Panc1 (cell line): ENCODE results near the gene PDHA2. TPM values are rescaled to one million over a fixed set of nuclear protein-coding genes. Genes with fewer than 3 reads are reported as not detected.

Experiments
- ATAC-seq: fragments of 200-7000 bp; cut with Tn5 transposase; 2 replicates; pipeline ENCODE4 v1.9.1; 2020; ENCODE audit warnings: mild to moderate bottlenecking, moderate library complexity
- BruUV-seq: library from RNA; stranded (reverse); fragments of 400-500 nt; replicated peaks from 2 replicates; lab custom pipeline; 2021; lab: Mats Ljungman, UMichigan
- CTCF ChIA-PET: fragments of 300-600 bp; sonication (Branson Sonifier 250); formaldehyde crosslinking; loops from one replicate; lab custom pipeline; 2022; ENCODE audit warnings: antibody characterized with exemption; lab: Charles Lee
- POLR2A ChIA-PET: fragments of 300-600 bp; sonication (Branson Sonifier 250); formaldehyde crosslinking; loops from one replicate; lab custom pipeline; 2022; ENCODE audit warnings: antibody characterized with exemption; lab: Charles Lee
- DNase-seq: peaks from one replicate; pipeline ENCODE4 v3.0.0-alpha.2; 2010; ENCODE audit warnings: low read depth, low spot score
- H3K27ac ChIP-seq: 2 replicates; pipeline ENCODE4 v1.5.1; 2011; ENCODE audit warnings: mild to moderate bottlenecking, low read length, inconsistent platforms
- H3K27me3 ChIP-seq: fragments of 200-500 bp; sonication (Bioruptor generic); 2 replicates; pipeline ENCODE4 v1.6.0; 2014; ENCODE audit warnings: low read length, inconsistent platforms; ENCODE audit not compliant: control insufficient read depth, insufficient read depth
- H3K36me3 ChIP-seq: fragments of 200-500 bp; sonication (Bioruptor generic); 2 replicates; pipeline ENCODE4 v1.5.1; 2014; ENCODE audit warnings: inconsistent platforms, mild to moderate bottlenecking, low read length, moderate library complexity; ENCODE audit not compliant: control insufficient read depth, insufficient read depth
- H3K4me1 ChIP-seq: 2 replicates; pipeline ENCODE4 v1.5.1; 2011; ENCODE audit warnings: inconsistent platforms, mild to moderate bottlenecking, low read length, moderate library complexity; ENCODE audit not compliant: control insufficient read depth, insufficient read depth
- H3K4me3 ChIP-seq, 2 experiments: 2 replicates each; pipeline ENCODE4 v1.5.1; 2011 to 2012; ENCODE audit warnings: low read depth in 2 of 2, low read length in 2 of 2, mild to moderate bottlenecking in 2 of 2, inconsistent platforms in 1 of 2, moderate library complexity in 1 of 2
- H3K9me3 ChIP-seq: fragments of 200-500 bp; sonication (Bioruptor generic); 2 replicates; pipeline ENCODE4 v1.5.1; 2014; ENCODE audit warnings: low read depth, mild to moderate bottlenecking, inconsistent platforms, low read length, moderate library complexity; ENCODE audit not compliant: control insufficient read depth, insufficient read depth
- CTCF ChIP-seq: fragments of 450-650 bp; IDR thresholded peaks from 2 replicates; pipeline ENCODE4 v1.5.1; 2017; ENCODE audit warnings: mild to moderate bottlenecking
- POLR2AphosphoS5 ChIP-seq: IDR thresholded peaks from 2 replicates; pipeline ENCODE4 v1.6.1; 2012; ENCODE audit warnings: mild to moderate bottlenecking, low read depth, low read length, moderate library complexity
- SIN3A ChIP-seq: IDR thresholded peaks from 2 replicates; pipeline ENCODE4 v1.6.1; 2012; ENCODE audit warnings: low read depth, mild to moderate bottlenecking, low read length, moderate library complexity, borderline replicate concordance; ENCODE audit not compliant: insufficient read depth
- TCF7L2 ChIP-seq: IDR thresholded peaks from 2 replicates; pipeline ENCODE4 v1.6.1; 2011; ENCODE audit warnings: mild to moderate bottlenecking, low read depth, low read length, inconsistent platforms
- in situ Hi-C: cut with HindIII; loops from 2 replicates; pipeline ENCODE4 v1.10.0; 2016; ENCODE audit warnings: low sequenced_read_pairs, low pct_unique_long_range_greater_than_20kb
- intact Hi-C: fragments of 100-400 bp; cut with micrococcal nuclease; formaldehyde crosslinking; loops from one replicate; pipeline ENCODE4 v1.10.0; 2022; ENCODE audit not compliant: unreplicated experiment
- total RNA-seq: library from RNA; stranded (reverse); gene quantifications from one replicate; pipeline ENCODE4 v1.2.1, GENCODE V29; 2021; ENCODE audit not compliant: unreplicated experiment
- TF ChIP-seq, protein P1 (sequence below), 2 experiments: IDR thresholded peaks; 2 replicates each; pipeline ENCODE4 v1.6.1; 2011 to 2012; ENCODE audit warnings: low read depth in 2 of 2, control low read depth in 1 of 2, low read length in 1 of 2, mild to moderate bottlenecking in 1 of 2, moderate library complexity in 1 of 2; ENCODE audit not compliant: insufficient read depth in 1 of 2

The PDHA2 gene
- total RNA-seq, 1 experiment from 2014 or later, result not detected

DNA sequence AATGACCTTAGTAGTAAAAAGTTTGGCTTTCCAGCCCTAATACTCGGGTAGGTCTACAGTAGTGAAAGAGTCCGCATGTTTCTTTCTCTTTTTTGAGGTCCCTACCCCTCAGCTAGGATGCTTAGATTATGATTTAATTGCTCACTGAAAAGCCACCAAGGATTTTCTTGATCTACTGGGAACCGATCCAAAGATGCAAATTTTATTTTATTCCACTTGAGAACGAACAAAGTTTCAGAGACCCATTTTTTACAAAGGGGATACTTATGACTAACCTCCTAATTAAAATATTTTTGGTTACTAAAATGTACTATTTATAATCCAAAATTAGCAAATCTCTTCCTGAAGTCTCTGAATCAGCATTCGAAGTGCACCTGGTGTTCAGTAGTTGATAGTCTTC lies 14.3 kb upstream of the PDHA2 start:
- Histone ChIP-seq H3K9me3 (no peaks in the 10 kb centered on the region), H3K4me1 (no peaks in the 10 kb centered on the region), H3K27me3 (no peaks in the 10 kb centered on the region), H3K36me3 (no peaks in the 10 kb centered on the region), H3K27ac (no peak overlapping the region), H3K4me3 (no peak overlapping the region)
- DNase-seq (no peak), ATAC-seq (no peak)
- in situ Hi-C loops (no loop called here), intact Hi-C loops (no loop called here)
- no TSS peak for BruUV-seq
- CTCF ChIA-PET, result no interaction called here
- TF ChIP-seq POLR2AphosphoS5 (no peak), SIN3A (no peak), CTCF (no peak), TCF7L2 (no peak)
- TF ChIP-seq, protein P1, sequence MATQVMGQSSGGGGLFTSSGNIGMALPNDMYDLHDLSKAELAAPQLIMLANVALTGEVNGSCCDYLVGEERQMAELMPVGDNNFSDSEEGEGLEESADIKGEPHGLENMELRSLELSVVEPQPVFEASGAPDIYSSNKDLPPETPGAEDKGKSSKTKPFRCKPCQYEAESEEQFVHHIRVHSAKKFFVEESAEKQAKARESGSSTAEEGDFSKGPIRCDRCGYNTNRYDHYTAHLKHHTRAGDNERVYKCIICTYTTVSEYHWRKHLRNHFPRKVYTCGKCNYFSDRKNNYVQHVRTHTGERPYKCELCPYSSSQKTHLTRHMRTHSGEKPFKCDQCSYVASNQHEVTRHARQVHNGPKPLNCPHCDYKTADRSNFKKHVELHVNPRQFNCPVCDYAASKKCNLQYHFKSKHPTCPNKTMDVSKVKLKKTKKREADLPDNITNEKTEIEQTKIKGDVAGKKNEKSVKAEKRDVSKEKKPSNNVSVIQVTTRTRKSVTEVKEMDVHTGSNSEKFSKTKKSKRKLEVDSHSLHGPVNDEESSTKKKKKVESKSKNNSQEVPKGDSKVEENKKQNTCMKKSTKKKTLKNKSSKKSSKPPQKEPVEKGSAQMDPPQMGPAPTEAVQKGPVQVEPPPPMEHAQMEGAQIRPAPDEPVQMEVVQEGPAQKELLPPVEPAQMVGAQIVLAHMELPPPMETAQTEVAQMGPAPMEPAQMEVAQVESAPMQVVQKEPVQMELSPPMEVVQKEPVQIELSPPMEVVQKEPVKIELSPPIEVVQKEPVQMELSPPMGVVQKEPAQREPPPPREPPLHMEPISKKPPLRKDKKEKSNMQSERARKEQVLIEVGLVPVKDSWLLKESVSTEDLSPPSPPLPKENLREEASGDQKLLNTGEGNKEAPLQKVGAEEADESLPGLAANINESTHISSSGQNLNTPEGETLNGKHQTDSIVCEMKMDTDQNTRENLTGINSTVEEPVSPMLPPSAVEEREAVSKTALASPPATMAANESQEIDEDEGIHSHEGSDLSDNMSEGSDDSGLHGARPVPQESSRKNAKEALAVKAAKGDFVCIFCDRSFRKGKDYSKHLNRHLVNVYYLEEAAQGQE (IDR thresholded peaks at IDR 0.05; ENCODE audit: insufficient read depth in 1 of 2, low read depth in 2 of 2, low read length in 1 of 2), result no peak
- POLR2A ChIA-PET, result no interaction called here

DNA sequence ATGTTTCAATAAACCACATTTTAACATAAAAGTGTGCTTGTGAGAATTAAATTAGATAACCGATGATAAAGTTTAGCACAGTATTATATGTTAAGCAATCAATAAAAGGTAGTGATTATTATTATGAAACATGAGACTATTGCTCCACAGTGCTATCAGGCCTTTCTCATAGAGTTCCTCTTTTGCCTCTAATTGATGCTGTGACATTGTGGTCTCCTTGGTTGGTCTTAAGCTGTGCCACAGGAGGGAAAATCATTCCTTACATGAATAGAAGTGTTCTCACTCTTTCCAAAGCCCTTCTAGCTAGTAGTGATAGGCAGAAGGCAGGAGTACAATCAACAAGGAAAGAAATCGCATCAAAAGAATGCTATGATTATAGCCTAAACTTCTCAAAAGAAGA lies 9.2 kb upstream of the PDHA2 start:
- POLR2A ChIA-PET, result no interaction called here
- no peaks in the 10 kb centered on the region for H3K4me1 ChIP-seq
- TF ChIP-seq POLR2AphosphoS5, result no peak
- TF ChIP-seq TCF7L2, result no peak
- TF ChIP-seq, protein P1 (IDR thresholded peaks at IDR 0.05; ENCODE audit: insufficient read depth in 1 of 2, low read depth in 2 of 2, low read length in 1 of 2), result no peak
- TF ChIP-seq CTCF, result no peak
- TF ChIP-seq SIN3A, result no peak
- H3K36me3 ChIP-seq, result no peaks in the 10 kb centered on the region
- H3K9me3 ChIP-seq, result no peaks in the 10 kb centered on the region
- CTCF ChIA-PET, result no interaction called here
- no TSS peak for BruUV-seq
- ATAC-seq, result no peak
- no peak overlapping the region for H3K27ac ChIP-seq
- H3K27me3 ChIP-seq, result no peaks in the 10 kb centered on the region
- H3K4me3 ChIP-seq, result no peak overlapping the region
- DNase-seq, result no peak
- in situ Hi-C loops, result no loop called here
- intact Hi-C loops, result no loop called here
